DOHH2 (cell line): ENCODE data around the gene PDK3.

Experiments
- H3F3A ChIP-seq: fragments of 200-600 bp; sonication (generic), shearing (Covaris generic); 2 replicates; pipeline ENCODE4 v1.6.0; 2016; ENCODE audit warnings: antibody characterized with exemption, mild to moderate bottlenecking; ENCODE audit not compliant: control insufficient read depth, insufficient read depth
- H3K27ac ChIP-seq: fragments of 200-600 bp; sonication (generic); 2 replicates; pipeline ENCODE4 v1.5.1; 2014; ENCODE audit warnings: low read depth, mild to moderate bottlenecking, low read length, moderate library complexity
- H3K27me3 ChIP-seq: fragments of 200-600 bp; sonication (generic); 2 replicates; pipeline ENCODE4 v1.6.1; 2014; ENCODE audit warnings: mild to moderate bottlenecking, low read length, mixed read lengths; ENCODE audit not compliant: control insufficient read depth
- H3K36me3 ChIP-seq: fragments of 200-600 bp; sonication (generic); 2 replicates; pipeline ENCODE4 v1.6.1; 2014; ENCODE audit warnings: mild to moderate bottlenecking, low read length, moderate library complexity, mixed read lengths; ENCODE audit not compliant: control insufficient read depth
- H3K4me1 ChIP-seq: fragments of 200-600 bp; sonication (generic); 2 replicates; pipeline ENCODE4 v1.6.1; 2014; ENCODE audit warnings: mild to moderate bottlenecking, low read length, mixed read lengths; ENCODE audit not compliant: control insufficient read depth
- H3K4me2 ChIP-seq: fragments of 200-600 bp; sonication (generic); 2 replicates; pipeline ENCODE4 v1.6.0; 2014; ENCODE audit warnings: mild to moderate bottlenecking, low read length, moderate library complexity
- H3K4me3 ChIP-seq: fragments of 200-600 bp; sonication (generic); 2 replicates; pipeline ENCODE4 v1.5.1; 2014; ENCODE audit warnings: mild to moderate bottlenecking, low read length, mixed read lengths
- H3K79me2 ChIP-seq: fragments of 200-600 bp; sonication (generic); 2 replicates; pipeline ENCODE4 v1.6.1; 2014; ENCODE audit warnings: mild to moderate bottlenecking, low read length, mixed read lengths; ENCODE audit not compliant: control insufficient read depth
- H3K9me2 ChIP-seq: fragments of 200-600 bp; sonication (generic); replicated peaks from 2 replicates; pipeline ENCODE4 v1.6.1; 2014; ENCODE audit warnings: mild to moderate bottlenecking, low read length, mixed read lengths; ENCODE audit not compliant: control insufficient read depth
- H3K9me3 ChIP-seq: fragments of 200-600 bp; sonication (generic); 2 replicates; pipeline ENCODE4 v1.6.1; 2014; ENCODE audit warnings: antibody characterized with exemption, low read length, mixed read lengths; ENCODE audit not compliant: control insufficient read depth, insufficient read depth
- H4K20me1 ChIP-seq: fragments of 200-600 bp; sonication (generic); 2 replicates; pipeline ENCODE4 v1.6.0; 2014; ENCODE audit warnings: low read depth, mild to moderate bottlenecking, antibody characterized with exemption, low read length, moderate library complexity; ENCODE audit not compliant: control insufficient read depth, insufficient read depth
- EZH2phosphoT487 ChIP-seq: fragments of 200-600 bp; sonication (generic); IDR thresholded peaks from 2 replicates; pipeline ENCODE4 v1.6.1; 2017; ENCODE audit warnings: borderline replicate concordance, mild to moderate bottlenecking, antibody characterized with exemption, low read length, moderate library complexity, mixed read lengths
- TF ChIP-seq, protein P1 (sequence below): fragments of 200-600 bp; sonication (generic); IDR thresholded peaks from one replicate; pipeline ENCODE4 v1.5.1; 2014; ENCODE audit warnings: antibody characterized with exemption, mild to moderate bottlenecking, low read depth, low read length; ENCODE audit not compliant: poor library complexity, severe bottlenecking

Gene PDK3

DNA sequence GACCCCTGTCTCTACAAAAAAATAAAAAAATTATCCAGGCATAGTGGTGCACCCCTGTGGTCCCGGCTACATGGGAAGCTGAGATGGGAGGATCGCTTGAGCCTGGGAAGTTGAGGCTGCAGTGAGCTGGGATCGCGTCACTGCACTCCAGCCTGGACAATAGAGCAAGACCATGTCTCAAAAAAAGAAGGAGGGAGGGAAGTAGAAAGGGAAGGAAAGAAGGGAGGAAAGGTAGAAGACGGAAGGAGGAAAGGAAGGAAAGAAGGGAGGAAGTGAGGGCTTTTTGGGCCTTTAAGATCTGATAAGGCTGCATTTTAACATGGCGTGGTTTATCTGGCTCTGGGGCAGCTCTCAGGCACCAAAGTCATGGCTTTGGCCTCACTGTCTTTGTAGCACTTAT, 10.4 kb downstream of the PDK3 start:
- H3K27ac ChIP-seq: no peak overlapping the region
- H3K27me3 ChIP-seq: no peaks in the 10 kb centered on the region
- peaks cover 50% of the 10 kb centered on the region for H3K79me2 ChIP-seq
- no peak overlapping the region for H3K4me3 ChIP-seq
- peaks cover 34% of the 10 kb centered on the region for H3K4me1 ChIP-seq
- no peaks in the 10 kb centered on the region for H3F3A ChIP-seq
- no peak for TF ChIP-seq EZH2phosphoT487
- TF ChIP-seq, protein P1, sequence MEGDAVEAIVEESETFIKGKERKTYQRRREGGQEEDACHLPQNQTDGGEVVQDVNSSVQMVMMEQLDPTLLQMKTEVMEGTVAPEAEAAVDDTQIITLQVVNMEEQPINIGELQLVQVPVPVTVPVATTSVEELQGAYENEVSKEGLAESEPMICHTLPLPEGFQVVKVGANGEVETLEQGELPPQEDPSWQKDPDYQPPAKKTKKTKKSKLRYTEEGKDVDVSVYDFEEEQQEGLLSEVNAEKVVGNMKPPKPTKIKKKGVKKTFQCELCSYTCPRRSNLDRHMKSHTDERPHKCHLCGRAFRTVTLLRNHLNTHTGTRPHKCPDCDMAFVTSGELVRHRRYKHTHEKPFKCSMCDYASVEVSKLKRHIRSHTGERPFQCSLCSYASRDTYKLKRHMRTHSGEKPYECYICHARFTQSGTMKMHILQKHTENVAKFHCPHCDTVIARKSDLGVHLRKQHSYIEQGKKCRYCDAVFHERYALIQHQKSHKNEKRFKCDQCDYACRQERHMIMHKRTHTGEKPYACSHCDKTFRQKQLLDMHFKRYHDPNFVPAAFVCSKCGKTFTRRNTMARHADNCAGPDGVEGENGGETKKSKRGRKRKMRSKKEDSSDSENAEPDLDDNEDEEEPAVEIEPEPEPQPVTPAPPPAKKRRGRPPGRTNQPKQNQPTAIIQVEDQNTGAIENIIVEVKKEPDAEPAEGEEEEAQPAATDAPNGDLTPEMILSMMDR: no peak
- no peaks in the 10 kb centered on the region for H4K20me1 ChIP-seq
- H3K36me3 ChIP-seq: no peaks in the 10 kb centered on the region
- H3K9me2 ChIP-seq: no peaks in the 10 kb centered on the region
- H3K4me2 ChIP-seq: no peak overlapping the region
- no peaks in the 10 kb centered on the region for H3K9me3 ChIP-seq

DNA sequence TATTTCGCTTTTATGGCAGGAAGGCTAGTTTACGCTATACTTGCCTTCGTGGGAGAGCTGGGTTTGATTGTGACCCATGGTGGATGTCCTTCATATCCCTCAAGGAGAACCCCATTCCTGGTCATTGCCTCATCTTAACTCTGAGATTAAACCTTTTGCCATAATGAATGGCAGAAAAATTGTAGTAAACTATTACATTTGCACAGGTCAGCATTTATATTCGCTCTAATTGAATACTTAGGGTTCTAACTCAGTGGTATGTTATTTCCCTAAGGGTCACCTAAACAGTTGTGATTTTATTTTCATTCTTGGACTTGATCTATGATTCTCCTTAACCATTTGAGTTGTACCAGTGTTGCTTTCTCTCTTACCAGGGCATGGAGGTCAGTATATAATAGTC, 13.4 kb downstream of the PDK3 start:
- Histone ChIP-seq H3K4me3 (peak overlapping the region; percentile 69; the same call in 1 of the 2 replicates), H3K79me2 (peaks cover 55% of the 10 kb centered on the region), H3K36me3 (no peaks in the 10 kb centered on the region), H3F3A (no peaks in the 10 kb centered on the region), H3K9me3 (no peaks in the 10 kb centered on the region), H3K9me2 (no peaks in the 10 kb centered on the region), H3K4me2 (peak overlapping the region; percentile 78), H3K4me1 (peaks cover 36% of the 10 kb centered on the region), H3K27me3 (no peaks in the 10 kb centered on the region), H4K20me1 (no peaks in the 10 kb centered on the region), H3K27ac (no peak overlapping the region)
- TF ChIP-seq, protein P1: no peak
- TF ChIP-seq EZH2phosphoT487: no peak

DNA sequence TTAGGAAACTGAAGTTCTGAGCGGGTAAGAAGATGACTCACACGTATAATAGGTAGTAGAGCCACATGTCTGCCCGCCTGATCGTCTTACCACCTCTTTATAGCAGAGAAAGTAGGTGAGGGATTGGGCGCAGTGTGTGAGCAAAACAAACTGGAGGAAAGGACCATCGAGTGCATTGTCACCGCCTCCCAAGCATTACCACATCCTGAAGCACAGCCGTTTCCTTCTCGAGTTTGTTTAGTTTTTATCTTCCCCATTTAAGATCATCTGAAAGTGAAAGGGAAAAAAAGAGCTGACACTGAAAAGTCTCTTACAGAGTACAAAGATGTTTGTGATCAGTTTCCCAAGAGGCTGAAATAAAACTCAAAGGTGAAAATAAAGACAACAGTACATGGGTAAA, 14.8 kb downstream of the PDK3 start:
- Histone ChIP-seq H3K36me3 (no peaks in the 10 kb centered on the region), H3K4me1 (peaks cover 36% of the 10 kb centered on the region), H4K20me1 (no peaks in the 10 kb centered on the region), H3K9me2 (no peaks in the 10 kb centered on the region), H3K9me3 (no peaks in the 10 kb centered on the region), H3F3A (no peaks in the 10 kb centered on the region), H3K27me3 (no peaks in the 10 kb centered on the region), H3K79me2 (peaks cover 55% of the 10 kb centered on the region), H3K4me2 (peak overlapping the region; percentile 78), H3K4me3 (peak overlapping the region; percentile 69), H3K27ac (peak overlapping the region; percentile 54)
- no peak for TF ChIP-seq EZH2phosphoT487
- TF ChIP-seq, protein P1: no peak

DNA sequence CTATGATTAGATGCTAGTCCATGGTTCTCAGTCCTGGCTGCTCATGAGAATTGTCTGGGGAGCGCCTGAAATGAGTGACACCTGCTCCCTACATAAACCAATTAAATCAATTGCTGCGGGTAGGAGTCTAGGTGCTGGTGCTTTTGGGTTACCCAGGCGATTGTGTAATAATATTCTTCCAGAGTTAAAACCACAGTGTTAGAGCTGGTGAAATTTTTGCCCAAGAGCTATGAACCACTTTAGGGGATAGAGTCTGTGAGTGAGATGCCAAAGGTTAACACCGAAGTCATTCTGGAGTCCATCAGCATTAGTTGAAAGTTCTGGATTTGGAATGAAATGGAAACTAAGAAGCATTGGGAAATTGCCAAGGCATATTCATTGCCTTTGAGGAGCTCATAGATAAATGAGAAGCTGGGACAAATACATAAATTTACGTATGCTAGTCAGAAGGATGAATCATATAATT, 15.3 kb downstream of the PDK3 start:
- H3K27me3 ChIP-seq: no peaks in the 10 kb centered on the region
- H3K9me3 ChIP-seq: no peaks in the 10 kb centered on the region
- H3K4me2 ChIP-seq: peak overlapping the region; percentile 78
- H4K20me1 ChIP-seq: no peaks in the 10 kb centered on the region
- H3K27ac ChIP-seq: peak overlapping the region; percentile 54; the same call in 1 of the 2 replicates
- H3K9me2 ChIP-seq: no peaks in the 10 kb centered on the region
- peaks cover 53% of the 10 kb centered on the region for H3K79me2 ChIP-seq
- no peaks in the 10 kb centered on the region for H3F3A ChIP-seq
- peaks cover 36% of the 10 kb centered on the region for H3K4me1 ChIP-seq
- peak overlapping the region; percentile 69 for H3K4me3 ChIP-seq
- no peaks in the 10 kb centered on the region for H3K36me3 ChIP-seq
- TF ChIP-seq, protein P1: no peak
- no peak for TF ChIP-seq EZH2phosphoT487
